Neural crest cell (in vitro differentiated cells): ENCODE measurements around the gene ADAMTS17. TPM values are rescaled to one million over a fixed set of nuclear protein-coding genes. Genes with fewer than 3 reads are reported as not detected.

Source experiments
- DNase-seq: peaks from one replicate; pipeline ENCODE4 v3.0.0; 2021; ENCODE audit warnings: low read depth, mixed read lengths, low spot score
- H3K27ac Mint-ChIP-seq: one replicate; pipeline ENCODE4 v1.8.0; 2021; ENCODE audit warnings: mild to moderate bottlenecking, mixed read lengths; ENCODE audit not compliant: unreplicated experiment
- H3K27me3 Mint-ChIP-seq: 2 replicates; pipeline ENCODE4 v1.8.0; 2021; ENCODE audit warnings: low read depth, mild to moderate bottlenecking, mixed read lengths
- H3K36me3 Mint-ChIP-seq: 2 replicates; pipeline ENCODE4 v1.8.0; 2021; ENCODE audit warnings: low read depth, mild to moderate bottlenecking, mixed read lengths
- H3K4me1 Mint-ChIP-seq: 2 replicates; pipeline ENCODE4 v1.8.0; 2021; ENCODE audit warnings: mixed read lengths
- H3K4me3 Mint-ChIP-seq: one replicate; pipeline ENCODE4 v1.8.0; 2021; ENCODE audit warnings: mild to moderate bottlenecking, mixed read lengths
- H3K9me3 Mint-ChIP-seq: 2 replicates; pipeline ENCODE4 v1.8.0; 2021; ENCODE audit warnings: mixed read lengths
- CTCF ChIP-seq: fragments of 200-600 bp; sonication (generic); conservative IDR thresholded peaks from 2 replicates; pipeline ENCODE4 v1.5.0; 2021; ENCODE audit warnings: antibody characterized with exemption, mild to moderate bottlenecking
- total RNA-seq: library from RNA; stranded (reverse); gene quantifications from 2 replicates; pipeline ENCODE4 v1.2.1, GENCODE V29; 2021

Gene ADAMTS17
- total RNA-seq, 1 donor from 2014 or later = 2.3 TPM

DNA sequence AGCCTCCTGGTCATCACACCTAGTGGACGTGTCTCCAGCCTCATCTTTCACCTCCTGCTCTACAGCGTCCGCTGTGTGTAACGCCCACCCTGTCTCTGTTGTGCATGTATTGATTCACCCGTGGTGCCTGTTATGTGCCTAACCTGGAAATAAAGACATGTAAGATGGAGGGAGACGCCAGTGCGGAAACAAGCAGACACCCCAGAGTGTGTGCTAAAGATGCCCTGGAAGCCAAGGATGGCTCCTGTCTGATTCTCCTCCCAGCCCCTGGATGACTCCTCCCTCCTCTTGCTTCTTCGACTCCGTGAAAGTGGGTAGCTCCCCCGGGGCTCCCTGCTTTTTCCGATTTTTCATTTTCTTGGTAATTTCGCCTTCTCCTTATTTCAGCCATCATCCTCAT lies 241.8 kb downstream of the ADAMTS17 start:
- peaks cover 3% of the 10 kb centered on the region for H3K9me3 Mint-ChIP-seq

GRCh38 chr15:100098705-100099104 lies 243.1 kb downstream of the ADAMTS17 start:
- Mint-ChIP-seq H3K9me3 (peaks cover 3% of the 10 kb centered on the region), H3K36me3 (peaks cover 5% of the 10 kb centered on the region), H3K27ac (no peak overlapping the region), H3K4me1 (peaks cover 4% of the 10 kb centered on the region), H3K27me3 (no peaks in the 10 kb centered on the region), H3K4me3 (no peak overlapping the region)
- TF ChIP-seq CTCF = no peak
- DNase-seq = no peak

More for the DNA sequence above, 241.8 kb downstream of the ADAMTS17 start:
- Mint-ChIP-seq H3K27me3 (no peaks in the 10 kb centered on the region), H3K36me3 (peaks cover 5% of the 10 kb centered on the region), H3K4me1 (no peaks in the 10 kb centered on the region), H3K4me3 (no peak overlapping the region), H3K27ac (no peak overlapping the region)
- DNase-seq = no peak
- TF ChIP-seq CTCF = no peak

GRCh38 chr15:100097342-100098127 lies 244.2 kb downstream of the ADAMTS17 start:
- Mint-ChIP-seq H3K9me3 (peaks cover 3% of the 10 kb centered on the region), H3K27ac (no peak overlapping the region), H3K27me3 (no peaks in the 10 kb centered on the region), H3K36me3 (peaks cover 5% of the 10 kb centered on the region), H3K4me3 (no peak overlapping the region), H3K4me1 (peaks cover 5% of the 10 kb centered on the region)
- no peak for DNase-seq
- no peak for TF ChIP-seq CTCF

- Mint-ChIP-seq H3K4me1 (peaks cover 5% of the 10 kb centered on the region), H3K27me3 (no peaks in the 10 kb centered on the region), H3K4me3 (no peak overlapping the region), H3K9me3 (peaks cover under 1% of the 10 kb centered on the region), H3K27ac (no peak overlapping the region), H3K36me3 (peaks cover 3% of the 10 kb centered on the region)
- TF ChIP-seq CTCF = no peak
- DNase-seq = no peak
Observed at GRCh38 chr15:100096700-100097099, 245.1 kb downstream of the ADAMTS17 start.

- no peaks in the 10 kb centered on the region for H3K27me3 Mint-ChIP-seq
- H3K36me3 Mint-ChIP-seq = peaks cover 3% of the 10 kb centered on the region
- no peak for DNase-seq
- no peaks in the 10 kb centered on the region for H3K9me3 Mint-ChIP-seq
- TF ChIP-seq CTCF = no peak
- H3K4me1 Mint-ChIP-seq = peaks cover 5% of the 10 kb centered on the region
- no peak overlapping the region for H3K27ac Mint-ChIP-seq
- no peak overlapping the region for H3K4me3 Mint-ChIP-seq
Observed at GRCh38 chr15:100096248-100096600, 245.6 kb downstream of the ADAMTS17 start.
